GM15510 (cell line): Measurements from ENCODE around the gene ACYP2.

Experiments
- POLR2A ChIP-seq: IDR thresholded peaks from 3 replicates; pipeline ENCODE4 v1.6.1; 2011; ENCODE audit warnings: borderline replicate concordance; ENCODE audit not compliant: insufficient read length; ENCODE audit errors: extremely low read depth

ACYP2 gene

DNA sequence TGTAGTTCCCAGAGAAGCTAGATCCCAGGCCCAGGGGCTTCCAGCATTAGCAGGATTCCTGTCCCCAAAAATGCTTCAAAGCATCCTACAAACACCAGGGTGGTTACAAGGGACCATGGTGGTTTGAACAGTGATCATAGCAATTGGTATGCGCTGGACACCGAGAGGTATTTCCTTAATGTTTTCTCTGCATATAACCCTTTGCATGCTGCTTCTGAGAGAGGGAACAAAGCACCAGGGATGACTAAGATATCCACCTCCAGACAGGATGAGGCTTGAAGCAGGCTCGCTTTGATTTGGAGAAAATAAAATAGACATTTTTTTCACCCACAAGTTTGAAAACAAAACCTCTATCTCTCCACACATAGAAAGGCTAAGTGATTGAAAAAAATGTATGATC is 191.1 kb downstream of the ACYP2 start:
- TF ChIP-seq POLR2A = no peak

DNA sequence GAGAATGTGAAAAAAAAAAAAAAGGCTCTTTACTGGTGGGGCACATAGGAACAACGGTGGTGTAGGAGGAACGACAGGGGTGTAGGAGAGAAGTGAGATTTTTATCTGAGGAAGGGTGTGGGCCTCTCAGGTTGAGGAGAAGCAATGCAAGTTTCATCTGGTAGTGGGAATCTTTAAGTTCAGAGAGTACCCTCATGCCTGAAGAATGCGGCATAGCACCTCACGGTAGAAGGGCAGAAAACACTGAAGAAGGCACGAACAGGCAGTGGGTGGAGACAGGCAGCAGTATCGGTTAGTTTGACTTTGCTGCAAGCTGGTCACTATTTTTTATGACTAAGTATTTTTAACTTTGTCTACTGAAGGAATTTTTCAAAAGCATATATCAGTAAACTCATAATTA is 192.8 kb downstream of the ACYP2 start:
- no peak for TF ChIP-seq POLR2A

DNA sequence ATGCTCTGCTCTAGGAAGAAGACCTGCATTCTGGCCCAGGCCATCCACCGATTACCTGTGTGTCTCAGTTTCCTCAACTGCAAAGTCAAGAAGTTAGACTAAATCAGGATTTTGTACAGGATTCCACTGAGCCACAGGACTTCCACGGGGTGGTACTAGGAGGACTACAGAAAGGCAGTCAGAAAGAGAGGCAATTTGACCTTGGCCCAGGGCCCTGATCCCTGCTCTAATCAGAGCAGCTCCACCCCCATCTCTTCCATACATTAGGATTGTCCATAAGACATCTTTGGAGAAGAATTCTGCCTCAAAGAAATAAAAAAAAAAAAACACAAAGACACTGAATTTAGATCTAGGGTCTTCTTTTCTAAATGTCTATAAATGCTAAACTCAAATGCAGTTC is 193.4 kb downstream of the ACYP2 start:
- no peak for TF ChIP-seq POLR2A

DNA sequence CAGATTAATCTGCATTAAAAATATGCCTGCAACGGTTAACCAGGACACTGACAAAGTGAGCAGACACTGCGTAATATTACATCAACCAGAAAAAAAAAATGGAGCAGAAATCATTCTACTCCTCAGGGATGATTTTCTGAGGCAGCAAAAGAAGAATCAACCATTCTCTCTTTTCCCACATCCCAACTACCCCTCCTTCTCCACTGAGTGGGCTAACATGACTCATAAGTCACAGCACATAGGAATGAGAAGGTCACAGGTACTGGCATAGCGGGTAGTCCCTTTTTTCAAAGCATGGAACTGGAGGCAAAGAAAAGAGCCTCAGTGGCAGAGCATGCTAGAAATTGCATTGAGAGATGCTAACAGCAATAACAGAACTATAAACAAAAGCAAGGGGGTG is 194.9 kb downstream of the ACYP2 start:
- no peak for TF ChIP-seq POLR2A

DNA sequence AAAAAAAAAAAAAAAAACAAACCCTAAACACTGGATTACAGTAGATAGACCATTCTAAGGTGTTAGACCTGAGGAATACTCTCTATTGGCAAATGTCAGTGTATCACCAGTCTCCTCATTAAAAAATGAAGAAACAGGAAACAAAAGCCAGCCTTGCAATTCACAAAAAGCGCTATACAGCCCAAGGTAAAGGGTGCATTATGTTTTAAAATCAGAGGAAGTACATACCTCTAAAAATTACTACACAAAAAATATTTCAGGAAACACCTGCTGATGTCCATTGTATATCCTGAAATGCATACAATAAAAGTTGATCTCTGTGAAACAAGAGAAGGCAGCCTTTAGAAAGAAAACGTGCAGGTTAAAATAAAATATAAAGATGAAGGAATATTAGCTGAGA is 195.5 kb downstream of the ACYP2 start:
- no peak for TF ChIP-seq POLR2A

DNA sequence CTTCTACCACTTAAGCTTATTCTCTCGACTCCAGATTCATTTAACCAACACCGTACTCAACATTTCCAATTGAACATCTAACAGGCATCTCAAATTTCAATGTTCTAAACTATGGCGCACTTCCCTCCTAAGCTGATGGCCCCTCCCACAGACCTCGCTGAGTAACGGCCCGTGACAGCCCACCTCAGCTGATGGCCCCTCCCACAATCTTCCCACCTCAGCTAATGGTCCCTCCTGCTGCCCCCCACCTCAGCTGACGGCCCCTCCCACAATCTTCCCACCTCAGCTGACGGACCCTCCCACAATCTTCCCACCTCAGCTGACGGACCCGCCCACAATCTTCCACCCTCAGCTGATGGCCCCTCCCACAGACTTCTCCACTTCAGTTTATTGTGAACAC is 197.7 kb downstream of the ACYP2 start:
- no peak for TF ChIP-seq POLR2A

DNA sequence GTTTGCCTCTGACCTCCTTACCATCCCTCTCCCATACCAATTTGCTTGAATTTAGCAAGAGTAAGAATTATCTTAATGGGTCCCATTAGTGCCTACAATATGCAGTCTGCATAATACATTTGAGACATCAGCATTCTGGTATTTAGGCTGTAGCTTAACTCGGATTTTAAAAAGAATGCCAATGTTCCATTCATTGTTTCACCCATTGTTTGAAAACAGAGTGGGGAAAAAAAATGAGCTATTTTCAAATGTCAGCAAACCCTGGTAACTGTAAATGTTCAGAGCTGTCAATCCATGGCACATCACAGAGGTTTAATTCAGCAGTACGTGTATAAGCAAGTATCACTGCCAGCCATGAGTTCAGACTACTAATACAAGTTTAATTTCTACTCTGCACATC is 202.6 kb downstream of the ACYP2 start:
- no peak for TF ChIP-seq POLR2A

DNA sequence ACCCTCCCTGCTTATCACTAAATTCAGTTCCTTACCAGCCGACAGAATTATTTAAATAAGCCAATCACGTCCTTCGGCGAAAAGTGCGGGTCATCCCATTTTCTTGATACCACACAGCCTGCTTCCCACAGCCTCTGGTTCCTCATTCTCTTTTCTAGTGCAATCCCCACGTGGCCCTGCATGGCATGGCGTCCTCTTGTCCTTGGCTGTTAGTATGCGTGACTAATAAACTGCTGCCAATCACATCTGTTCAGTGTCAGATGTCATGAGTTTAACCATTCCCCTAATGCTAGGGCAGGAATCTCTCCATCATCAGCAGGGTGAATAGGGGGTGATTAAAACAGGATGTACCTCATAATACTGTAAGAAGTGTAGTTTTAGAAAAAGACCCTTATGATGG is 203.4 kb downstream of the ACYP2 start:
- TF ChIP-seq POLR2A = no peak

DNA sequence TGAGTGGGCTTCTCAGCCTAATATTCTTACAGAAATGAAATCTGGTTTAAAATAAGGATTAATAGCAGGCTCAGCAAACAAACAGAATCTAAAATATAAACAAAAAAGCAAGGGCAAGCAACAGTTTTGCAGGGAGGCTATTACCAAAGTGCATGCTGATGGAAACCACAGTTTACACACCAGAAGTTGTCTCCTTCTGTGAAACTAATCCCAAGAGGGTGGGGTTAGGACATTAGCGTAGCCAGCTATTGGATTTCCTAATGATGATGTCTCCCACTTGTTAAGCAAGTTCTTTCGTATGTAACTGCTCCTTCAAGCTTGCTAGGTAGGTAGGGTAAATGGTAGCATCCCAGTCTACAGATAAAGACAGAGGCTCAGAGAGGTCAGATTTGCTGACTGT is 205.6 kb downstream of the ACYP2 start:
- TF ChIP-seq POLR2A = no peak

DNA sequence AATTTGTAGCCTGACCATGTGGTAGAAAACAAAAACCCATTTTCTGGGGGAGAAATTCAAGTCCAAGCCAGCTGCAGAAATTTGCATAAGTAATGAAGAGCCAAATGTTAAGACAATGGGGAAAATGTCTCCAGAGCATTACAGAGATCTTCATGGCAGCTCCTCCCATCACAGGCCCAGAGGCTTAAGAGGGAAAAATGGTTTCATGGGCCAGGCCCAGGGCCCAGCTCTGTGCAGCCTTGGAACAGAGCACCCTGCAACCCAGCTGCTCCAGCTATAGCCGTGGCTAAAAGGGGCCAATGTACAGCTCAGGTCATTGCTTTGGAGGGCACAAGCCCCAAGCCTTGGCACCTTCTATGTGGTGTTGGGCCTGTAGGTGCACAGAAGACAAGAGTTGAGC is 209.7 kb downstream of the ACYP2 start:
- no peak for TF ChIP-seq POLR2A

DNA sequence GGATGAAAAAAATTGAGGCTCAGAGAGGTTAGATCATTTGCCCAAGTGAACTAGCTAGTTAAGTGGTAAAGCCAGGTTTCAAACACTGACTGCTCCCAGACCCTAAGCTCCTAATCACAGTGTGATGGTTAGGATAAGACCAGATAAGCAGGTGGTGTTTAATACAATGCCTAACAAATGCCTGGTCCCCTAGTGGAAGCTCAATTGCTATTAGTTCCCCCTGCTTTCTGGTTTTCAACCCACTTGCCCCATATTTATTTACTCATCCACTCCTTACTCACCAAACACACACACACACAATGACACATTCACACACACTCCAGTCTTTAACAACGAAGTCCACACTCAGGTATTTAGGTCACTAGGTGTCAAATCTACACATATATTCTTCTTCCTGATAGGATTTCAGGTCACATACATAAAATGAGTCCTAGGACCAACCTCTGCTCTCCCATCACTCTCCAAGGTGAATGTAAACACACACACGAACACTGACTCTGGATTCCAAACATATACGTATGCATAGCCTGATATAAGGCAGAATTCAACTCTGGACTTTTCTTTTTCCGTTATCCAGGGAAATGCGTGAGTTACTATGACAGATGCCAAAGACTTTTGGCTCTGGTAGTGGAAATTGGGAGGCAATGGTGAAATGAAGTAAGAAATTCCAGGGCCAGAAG is 214.2 kb downstream of the ACYP2 start:
- no peak for TF ChIP-seq POLR2A

DNA sequence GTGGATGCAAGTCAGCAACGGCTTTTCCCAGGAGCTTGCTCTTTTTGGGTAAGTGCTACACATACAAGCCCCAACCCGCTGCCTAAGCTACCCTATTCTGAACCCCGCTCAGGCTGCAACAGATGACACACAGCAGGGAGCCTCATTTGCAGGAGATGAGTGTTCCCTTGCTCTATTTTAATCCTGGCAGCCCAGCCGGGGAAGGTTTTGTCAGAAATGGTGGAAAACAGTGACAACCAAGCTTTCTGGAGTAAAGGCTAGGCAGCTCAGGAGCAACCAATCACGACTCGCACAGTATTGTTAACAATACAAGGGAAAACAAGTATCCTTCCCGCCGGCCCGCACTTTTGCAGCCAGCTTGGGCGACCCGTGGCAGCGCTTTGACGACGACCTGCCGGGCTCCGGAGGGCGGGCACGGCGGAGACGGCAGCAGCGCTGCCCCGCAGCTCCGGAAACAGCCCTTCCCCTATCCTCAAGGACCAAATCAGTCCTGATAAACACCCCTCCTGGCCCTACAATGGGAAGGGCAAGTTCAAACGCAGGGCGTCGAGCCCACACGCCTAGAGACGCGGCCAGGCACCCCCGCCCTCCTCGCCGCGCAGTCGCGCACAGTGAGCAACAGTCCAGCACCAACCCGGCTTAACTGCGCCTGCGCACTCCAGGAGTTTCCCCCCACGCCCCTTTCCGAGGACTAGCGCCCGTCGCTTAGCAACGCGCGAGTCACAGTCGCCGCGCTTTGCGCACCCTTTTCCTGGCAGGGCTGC is 214.9 kb downstream of the ACYP2 start:
- no peak for TF ChIP-seq POLR2A

DNA sequence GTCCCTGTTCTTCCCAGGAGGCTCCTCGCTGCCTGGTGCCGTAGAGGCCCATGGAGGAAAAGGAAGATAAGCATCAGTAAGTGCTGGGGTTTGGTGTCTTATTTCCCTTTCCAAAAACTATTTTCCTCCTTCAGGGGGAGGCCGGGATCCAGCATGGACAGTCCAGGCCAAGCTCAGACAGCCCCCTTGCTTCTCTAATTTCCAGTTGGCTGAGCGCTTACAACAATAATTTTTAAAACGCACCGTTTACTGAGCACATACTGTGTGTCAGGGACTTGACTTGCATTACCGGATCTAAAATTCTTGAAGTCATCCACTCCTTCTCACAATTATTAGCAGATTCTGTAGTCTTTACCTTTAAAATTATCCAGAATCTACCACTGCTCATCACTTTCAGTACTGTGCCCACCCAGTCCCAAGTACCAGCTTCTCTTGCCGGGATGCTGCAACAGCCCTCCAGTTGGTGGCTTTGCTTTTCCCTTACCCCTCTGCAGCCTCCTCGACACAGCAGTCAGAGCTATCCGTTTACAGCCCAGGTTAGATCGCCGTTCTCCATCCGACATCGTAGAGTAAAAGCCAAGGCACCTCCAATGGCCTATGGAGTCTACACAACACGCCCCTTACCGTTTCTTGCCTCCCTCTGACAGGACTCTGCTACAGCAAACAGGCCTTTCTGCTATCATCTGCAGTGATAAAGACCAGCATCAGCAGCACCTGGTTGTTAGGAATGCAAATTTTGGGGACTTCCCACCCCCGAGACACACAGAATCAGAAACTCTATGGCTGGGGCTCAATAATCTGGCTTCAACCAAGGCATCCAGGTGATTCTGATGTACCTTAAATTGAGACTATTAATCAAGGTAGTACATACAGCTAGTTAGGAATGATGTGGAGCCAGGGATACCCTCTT is 215.8 kb downstream of the ACYP2 start:
- no peak for TF ChIP-seq POLR2A

DNA sequence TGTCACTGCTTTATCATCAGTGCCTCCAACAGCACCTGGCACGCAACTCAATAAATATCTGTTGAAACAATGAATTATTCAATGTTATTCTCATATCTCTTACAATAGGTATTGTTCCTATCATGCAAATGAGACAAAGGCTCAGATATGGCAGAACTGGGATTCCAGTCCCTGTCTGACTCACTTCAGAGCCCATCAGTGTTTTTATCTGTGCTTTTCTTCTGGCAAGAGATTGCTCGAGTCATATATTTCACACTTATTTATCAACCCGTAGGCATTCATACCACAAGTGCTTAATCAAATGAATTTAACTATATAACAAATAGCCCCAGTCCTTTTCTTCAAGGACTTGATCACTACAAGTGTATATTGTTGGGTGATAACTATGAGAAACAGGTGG is 217.0 kb downstream of the ACYP2 start:
- TF ChIP-seq POLR2A = no peak

DNA sequence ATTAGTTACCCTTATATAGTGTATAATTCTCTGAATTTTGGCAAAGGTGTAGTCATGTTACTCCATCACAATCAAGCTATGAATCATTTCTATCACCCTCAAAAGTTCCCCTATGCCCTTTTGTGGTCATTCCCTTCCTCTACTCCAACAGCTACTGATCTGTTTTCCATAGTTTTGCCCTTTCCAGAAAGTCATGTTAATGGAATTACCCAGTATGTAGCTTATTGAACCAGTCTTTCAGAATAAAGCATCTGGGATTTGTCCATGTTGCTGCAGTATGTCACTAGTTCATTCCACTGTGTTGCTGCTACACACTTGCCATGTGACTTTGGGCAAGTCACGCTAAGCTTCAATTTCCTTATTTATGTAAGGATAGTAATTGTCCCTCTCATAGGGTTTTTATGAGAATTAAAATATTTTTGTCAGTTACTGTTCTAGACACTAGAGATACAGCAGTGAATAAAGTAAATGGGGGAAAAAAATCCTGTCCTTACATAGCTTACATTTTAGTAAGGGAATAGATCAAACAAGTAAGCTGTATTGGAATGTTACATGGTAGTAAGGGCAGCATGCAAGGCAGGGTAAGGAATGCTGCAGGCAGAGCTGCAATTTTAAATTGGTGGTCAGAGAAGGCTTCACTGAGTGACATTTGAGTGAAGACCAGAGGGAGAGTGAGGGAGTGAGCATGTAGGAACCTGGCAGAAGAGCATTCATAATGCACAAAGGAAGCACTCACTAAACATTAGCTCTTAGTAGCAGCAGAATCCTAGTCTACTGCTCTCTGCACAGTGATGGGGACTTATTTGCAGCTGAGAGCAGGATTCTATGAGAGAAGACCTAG is 220.9 kb downstream of the ACYP2 start:
- TF ChIP-seq POLR2A = no peak

DNA sequence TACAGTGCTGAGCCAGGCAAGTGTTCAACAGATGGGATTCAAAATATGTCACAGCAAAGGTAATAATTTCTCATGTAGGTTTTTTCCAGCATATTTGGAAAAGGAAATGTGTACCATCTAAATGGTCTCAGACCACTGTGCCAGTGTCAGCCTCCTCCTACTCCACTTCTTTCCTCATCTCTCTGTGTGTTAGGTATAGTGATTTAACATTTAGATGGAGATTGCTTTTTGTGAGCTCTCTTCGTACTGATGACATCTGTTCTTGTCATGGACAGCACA is 221.5 kb downstream of the ACYP2 start:
- no peak for TF ChIP-seq POLR2A

DNA sequence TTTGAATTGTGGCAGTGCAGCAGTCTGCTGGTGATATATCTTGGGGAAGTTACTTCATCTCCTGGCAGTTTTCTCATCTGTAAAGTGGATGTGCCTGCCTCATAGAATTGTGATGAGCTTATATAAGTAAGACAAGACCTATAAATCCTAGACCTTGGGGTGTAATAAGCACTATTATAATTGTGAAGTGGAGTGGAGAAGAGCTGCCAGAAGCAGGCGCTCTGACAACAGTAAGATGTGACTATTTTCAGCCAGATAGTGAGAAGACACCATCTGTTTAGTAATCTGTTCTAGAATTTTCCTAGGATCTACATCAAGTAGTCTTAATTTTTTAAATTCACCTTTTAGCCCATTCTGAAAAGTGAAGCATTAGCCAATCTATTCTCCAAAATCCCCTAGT is 226.2 kb downstream of the ACYP2 start:
- TF ChIP-seq POLR2A = no peak
